ENCODE measurements around the gene SERPINF2. TPM values are rescaled to one million over a fixed set of nuclear protein-coding genes. Genes with fewer than 3 reads are reported as not detected.

The SERPINF2 gene
- total RNA-seq, 1 experiment from 2014 or later: 59.9 TPM

DNA sequence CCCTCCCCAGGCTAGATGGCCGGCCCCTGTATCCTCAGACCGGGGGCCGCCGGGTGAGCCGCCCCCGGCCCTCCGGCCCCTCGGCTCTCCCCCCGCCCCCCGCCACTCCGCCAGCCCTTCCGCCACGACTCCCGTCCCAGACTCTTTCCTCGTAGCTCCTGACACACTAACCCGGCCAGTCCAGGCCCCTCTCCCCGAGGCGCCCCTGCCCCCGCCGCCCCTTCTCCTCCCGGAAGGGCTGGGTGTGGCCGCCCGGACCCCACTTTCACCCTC, 26.9 kb upstream of the SERPINF2 start:
- peaks cover 5% of the 10 kb centered on the region for H3K36me3 ChIP-seq (ENCODE audit: control insufficient read depth, insufficient read depth, low read length)
- no peaks in the 10 kb centered on the region for H3K27me3 Mint-ChIP-seq (ENCODE audit: insufficient read depth, unreplicated experiment)
- ChIA-PET CTCF (interaction anchor here (1.9 to 2.2 kb wide), 3 partner anchors 18 to 66 kb away, joined by 5 to 17 read pairs (median 12); partner anchors contain the start of gene RILP), POLR2A (interaction anchor here (0.5 to 3.4 kb wide), 13 partner anchors 9 to 578 kb away, joined by 3 to 81 read pairs (median 9); partner anchors contain the start of genes INPP5K, PRPF8, RILP and SERPINF2)
- H3K9me3 ChIP-seq: no peaks in the 10 kb centered on the region
- DNase-seq: no peak
- no peaks in the 10 kb centered on the region for H3K27me3 ChIP-seq (replicated peaks; ENCODE audit: control insufficient read depth, insufficient read depth, low read length)
- H3K4me3 Mint-ChIP-seq (ENCODE audit: unreplicated experiment): peak overlapping the region; percentile 85
- peaks cover 70% of the 10 kb centered on the region for H3K36me3 Mint-ChIP-seq (ENCODE audit: insufficient read depth, unreplicated experiment)
- H3K4me1 Mint-ChIP-seq (ENCODE audit: low read depth, unreplicated experiment): peaks cover 44% of the 10 kb centered on the region
- no peaks in the 10 kb centered on the region for H3K9me3 Mint-ChIP-seq (ENCODE audit: unreplicated experiment)
- peaks cover 35% of the 10 kb centered on the region for H3K4me1 ChIP-seq
- H3K27ac Mint-ChIP-seq (ENCODE audit: unreplicated experiment): peak overlapping the region; percentile 99
- H3K4me3 ChIP-seq (ENCODE audit: low read depth, low read length): peak overlapping the region; percentile 94
- intact Hi-C loops (cut with micrococcal nuclease; ENCODE audit: unreplicated experiment): loop anchor here (2.0 to 10.0 kb wide), 3 partner anchors 47 to 149 kb away; no protein-coding TSS in a partner anchor
- BruUV-seq (replicated peaks): no TSS peak
- TF ChIP-seq, protein P1, sequence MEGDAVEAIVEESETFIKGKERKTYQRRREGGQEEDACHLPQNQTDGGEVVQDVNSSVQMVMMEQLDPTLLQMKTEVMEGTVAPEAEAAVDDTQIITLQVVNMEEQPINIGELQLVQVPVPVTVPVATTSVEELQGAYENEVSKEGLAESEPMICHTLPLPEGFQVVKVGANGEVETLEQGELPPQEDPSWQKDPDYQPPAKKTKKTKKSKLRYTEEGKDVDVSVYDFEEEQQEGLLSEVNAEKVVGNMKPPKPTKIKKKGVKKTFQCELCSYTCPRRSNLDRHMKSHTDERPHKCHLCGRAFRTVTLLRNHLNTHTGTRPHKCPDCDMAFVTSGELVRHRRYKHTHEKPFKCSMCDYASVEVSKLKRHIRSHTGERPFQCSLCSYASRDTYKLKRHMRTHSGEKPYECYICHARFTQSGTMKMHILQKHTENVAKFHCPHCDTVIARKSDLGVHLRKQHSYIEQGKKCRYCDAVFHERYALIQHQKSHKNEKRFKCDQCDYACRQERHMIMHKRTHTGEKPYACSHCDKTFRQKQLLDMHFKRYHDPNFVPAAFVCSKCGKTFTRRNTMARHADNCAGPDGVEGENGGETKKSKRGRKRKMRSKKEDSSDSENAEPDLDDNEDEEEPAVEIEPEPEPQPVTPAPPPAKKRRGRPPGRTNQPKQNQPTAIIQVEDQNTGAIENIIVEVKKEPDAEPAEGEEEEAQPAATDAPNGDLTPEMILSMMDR (IDR thresholded peaks at IDR 0.05; ENCODE audit: insufficient read depth in 1 of 2, low read depth in 1 of 2, low read length in 1 of 2, severe bottlenecking in 1 of 2, unreplicated experiment in 1 of 2): no peak

- Mint-ChIP-seq H3K4me3 (ENCODE audit: unreplicated experiment) (peak overlapping the region; percentile 85), H3K27me3 (ENCODE audit: insufficient read depth, unreplicated experiment) (no peaks in the 10 kb centered on the region), H3K9me3 (ENCODE audit: unreplicated experiment) (no peaks in the 10 kb centered on the region), H3K27ac (ENCODE audit: unreplicated experiment) (peak overlapping the region; percentile 99), H3K4me1 (ENCODE audit: low read depth, unreplicated experiment) (peaks cover 39% of the 10 kb centered on the region), H3K36me3 (ENCODE audit: insufficient read depth, unreplicated experiment) (peaks cover 65% of the 10 kb centered on the region)
- ChIA-PET POLR2A (interaction anchor here (0.5 to 3.4 kb wide), 42 partner anchors 8 to 1586 kb away, joined by 3 to 81 read pairs (median 4); partner anchors contain the start of genes INPP5K, PRPF8, RILP and RPA1), CTCF (interaction anchor here (0.6 to 2.2 kb wide), 13 partner anchors 10 to 743 kb away, joined by 3 to 19 read pairs (median 7); partner anchors contain the start of genes PITPNA and RILP)
- TF ChIP-seq, protein P1 (IDR thresholded peaks at IDR 0.05; ENCODE audit: insufficient read depth in 1 of 2, low read depth in 1 of 2, low read length in 1 of 2, severe bottlenecking in 1 of 2, unreplicated experiment in 1 of 2): no peak
- Histone ChIP-seq H3K9me3 (no peaks in the 10 kb centered on the region), H3K36me3 (ENCODE audit: control insufficient read depth, insufficient read depth, low read length) (peaks cover 5% of the 10 kb centered on the region), H3K4me1 (peaks cover 30% of the 10 kb centered on the region), H3K4me3 (ENCODE audit: low read depth, low read length) (peak overlapping the region; percentile 94), H3K27me3 (replicated peaks; ENCODE audit: control insufficient read depth, insufficient read depth, low read length) (no peaks in the 10 kb centered on the region)
- intact Hi-C loops (cut with micrococcal nuclease; ENCODE audit: unreplicated experiment): loop anchor here (2.0 to 10.0 kb wide), 2 partner anchors 55 to 149 kb away; no protein-coding TSS in a partner anchor
- no TSS peak for BruUV-seq (replicated peaks)
- peak; percentile 100 for DNase-seq
These were observed 26.4 kb upstream of the SERPINF2 start for GRCh38 chr17:1716076-1716911.

DNA sequence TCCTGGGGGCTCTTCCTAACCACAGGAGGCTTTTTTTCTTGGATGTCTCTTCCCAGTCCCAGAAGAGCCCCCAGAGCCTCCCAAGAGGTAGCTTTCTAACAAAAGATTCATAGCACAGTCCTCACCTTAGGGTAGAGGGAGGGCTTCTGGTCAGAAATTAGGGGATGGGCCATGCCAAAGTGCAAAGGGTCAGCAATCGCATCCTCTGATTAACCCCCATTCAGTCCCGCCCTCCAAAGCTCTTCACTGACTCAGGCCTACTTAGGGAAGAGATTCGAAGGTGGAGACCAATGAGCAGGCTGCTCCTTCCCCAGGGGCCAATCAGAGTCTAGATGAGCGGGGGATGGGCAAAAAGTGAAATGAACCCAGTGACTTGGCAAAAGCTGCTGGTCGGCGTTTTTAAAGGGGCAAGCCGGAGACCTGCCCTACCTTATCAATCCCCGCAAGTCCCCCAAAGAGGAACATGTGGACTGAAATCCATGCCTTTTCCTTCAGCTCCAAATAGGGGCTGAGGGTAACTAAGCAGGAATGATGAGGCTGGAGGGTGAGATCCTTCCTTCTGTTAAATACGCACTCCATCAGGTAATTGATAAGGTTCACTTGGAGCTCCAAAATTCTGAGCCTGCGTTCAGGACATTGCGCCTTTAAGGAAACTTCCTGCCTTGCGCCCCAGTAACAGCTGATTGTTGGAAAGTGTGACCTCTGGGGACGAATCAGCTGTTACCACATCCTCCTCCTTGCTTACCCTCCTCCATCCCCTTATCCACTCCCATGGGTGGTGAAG, 25.6 kb upstream of the SERPINF2 start:
- Mint-ChIP-seq H3K27me3 (ENCODE audit: insufficient read depth, unreplicated experiment) (no peaks in the 10 kb centered on the region), H3K27ac (ENCODE audit: unreplicated experiment) (peak overlapping the region; percentile 99), H3K9me3 (ENCODE audit: unreplicated experiment) (no peaks in the 10 kb centered on the region), H3K4me1 (ENCODE audit: low read depth, unreplicated experiment) (peaks cover 31% of the 10 kb centered on the region), H3K36me3 (ENCODE audit: insufficient read depth, unreplicated experiment) (peaks cover 57% of the 10 kb centered on the region), H3K4me3 (ENCODE audit: unreplicated experiment) (peak overlapping the region; percentile 85)
- no TSS peak for BruUV-seq (replicated peaks)
- TF ChIP-seq, protein P1 (IDR thresholded peaks at IDR 0.05; ENCODE audit: insufficient read depth in 1 of 2, low read depth in 1 of 2, low read length in 1 of 2, severe bottlenecking in 1 of 2, unreplicated experiment in 1 of 2): no peak
- intact Hi-C loops (cut with micrococcal nuclease; ENCODE audit: unreplicated experiment): loop anchor here (2.0 to 10.0 kb wide), 2 partner anchors 54 to 148 kb away; no protein-coding TSS in a partner anchor
- Histone ChIP-seq H3K27me3 (replicated peaks; ENCODE audit: control insufficient read depth, insufficient read depth, low read length) (no peaks in the 10 kb centered on the region), H3K36me3 (ENCODE audit: control insufficient read depth, insufficient read depth, low read length) (peaks cover 5% of the 10 kb centered on the region), H3K4me1 (peaks cover 22% of the 10 kb centered on the region), H3K4me3 (ENCODE audit: low read depth, low read length) (peak overlapping the region; percentile 56), H3K9me3 (no peaks in the 10 kb centered on the region)
- ChIA-PET POLR2A (interaction anchor here (0.5 to 3.4 kb wide), 34 partner anchors 7 to 587 kb away, joined by 3 to 81 read pairs (median 4); partner anchors contain the start of genes INPP5K, PRPF8, RILP and RPA1), CTCF (interaction anchor here (0.6 to 2.2 kb wide), 14 partner anchors 9 to 744 kb away, joined by 3 to 19 read pairs (median 6); partner anchors contain the start of genes PITPNA and RILP)
- DNase-seq: peak; percentile 98 to 99
